NOMO-1 (cell line): Measurements from ENCODE around the gene BARHL1.
"Not testable (repeated sequence)": the region's sequence is repeated elsewhere in the genome, so short reads cannot be mapped to it uniquely, and the experiment has no call there.

ENCODE experiments used
- DNase-seq, 2 experiments: peaks; one replicate each; lab custom pipeline; 2025; ENCODE audit not compliant: unreplicated experiment in 2 of 2; lab: John Stamatoyannopoulos, UW

The BARHL1 gene

DNA sequence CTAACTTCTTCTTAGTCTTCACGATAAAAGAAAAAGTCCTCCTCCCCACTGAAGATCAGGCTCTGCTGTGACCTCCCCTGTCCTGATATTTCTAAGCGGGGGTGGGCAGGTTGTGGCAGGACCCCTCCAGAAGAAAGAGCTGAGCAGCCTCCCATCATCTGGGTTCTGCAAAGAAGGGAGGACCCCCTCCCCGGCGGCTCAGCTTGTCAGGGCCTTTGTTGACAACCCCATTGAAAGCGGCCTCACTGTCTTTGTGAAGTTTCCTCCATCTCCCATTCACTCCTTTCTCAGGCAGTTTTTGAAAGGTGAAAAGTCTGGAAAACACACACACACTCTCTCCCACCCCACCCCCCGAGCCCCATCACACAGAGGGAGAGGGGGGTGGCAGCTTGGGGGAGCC, 26.2 kb upstream of the BARHL1 start:
- no peak for DNase-seq

DNA sequence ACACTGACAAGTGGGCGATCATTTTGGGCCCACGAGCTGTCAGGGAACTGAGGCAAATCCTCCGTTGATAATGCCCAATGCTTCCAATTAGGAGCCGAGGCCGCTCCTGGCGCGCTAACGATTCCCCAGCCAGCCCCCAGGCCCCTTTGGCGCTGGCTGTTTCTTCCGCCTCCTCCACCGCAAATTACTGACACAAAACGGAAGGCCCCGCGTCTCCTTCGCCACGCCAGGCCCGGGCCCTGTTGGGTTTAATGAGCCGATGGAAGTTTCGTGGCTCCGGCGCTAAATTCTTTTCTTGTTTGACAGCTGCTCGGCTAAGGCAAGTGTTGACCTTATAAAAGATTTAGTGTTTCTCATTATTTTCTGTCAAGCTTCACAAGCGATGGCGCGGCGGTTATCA, 25.7 kb upstream of the BARHL1 start:
- DNase-seq: no peak

GRCh38 chr9:132557159-132557558, 25.2 kb upstream of the BARHL1 start:
- DNase-seq: no peak

- DNase-seq: no peak
Observed at GRCh38 chr9:132559711-132560110, 22.7 kb upstream of the BARHL1 start.

GRCh38 chr9:132560616-132561202, 21.7 kb upstream of the BARHL1 start:
- no peak for DNase-seq

- no peak for DNase-seq
Observed at GRCh38 chr9:132562306-132562573, 20.2 kb upstream of the BARHL1 start.

DNA sequence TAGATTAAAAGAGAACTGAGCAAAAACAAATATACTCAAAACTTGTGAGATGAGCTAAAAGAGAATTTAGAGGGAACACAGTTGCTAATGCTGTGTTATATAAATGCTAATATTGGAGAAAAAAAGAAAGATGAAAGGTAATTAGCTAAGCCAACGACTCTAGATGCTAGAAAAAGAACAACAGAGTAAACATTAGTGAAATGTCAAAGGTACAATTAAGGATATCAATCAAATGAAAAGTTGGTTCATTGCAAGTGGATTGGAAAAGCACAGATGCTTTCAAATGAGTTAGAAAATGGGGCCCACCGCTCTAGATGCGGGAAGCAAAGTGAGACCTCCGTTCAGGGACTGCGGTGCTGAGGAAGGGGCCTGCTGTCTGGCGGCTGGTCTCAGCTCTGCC, 17.9 kb upstream of the BARHL1 start:
- DNase-seq: no peak

DNA sequence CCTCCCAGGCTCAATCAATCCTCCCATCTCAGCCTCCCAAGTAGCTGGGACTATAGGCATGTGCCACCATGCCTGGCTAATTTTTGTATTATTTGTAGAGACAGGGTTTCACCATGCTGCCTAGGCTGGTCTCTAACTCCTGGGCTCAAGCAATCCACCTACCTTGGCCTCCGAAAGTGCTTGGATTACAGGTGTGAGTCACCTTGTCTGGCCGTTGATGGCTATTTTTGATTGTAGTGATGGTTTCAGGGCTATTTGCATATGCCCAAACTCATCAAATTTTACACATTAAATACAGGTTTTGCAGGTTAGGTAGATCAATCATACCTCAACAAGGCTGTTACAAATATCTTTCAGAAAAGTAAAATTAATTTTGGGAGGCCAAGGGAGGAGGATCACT, 13.6 kb upstream of the BARHL1 start:
- DNase-seq: not testable (repeated sequence)

DNA sequence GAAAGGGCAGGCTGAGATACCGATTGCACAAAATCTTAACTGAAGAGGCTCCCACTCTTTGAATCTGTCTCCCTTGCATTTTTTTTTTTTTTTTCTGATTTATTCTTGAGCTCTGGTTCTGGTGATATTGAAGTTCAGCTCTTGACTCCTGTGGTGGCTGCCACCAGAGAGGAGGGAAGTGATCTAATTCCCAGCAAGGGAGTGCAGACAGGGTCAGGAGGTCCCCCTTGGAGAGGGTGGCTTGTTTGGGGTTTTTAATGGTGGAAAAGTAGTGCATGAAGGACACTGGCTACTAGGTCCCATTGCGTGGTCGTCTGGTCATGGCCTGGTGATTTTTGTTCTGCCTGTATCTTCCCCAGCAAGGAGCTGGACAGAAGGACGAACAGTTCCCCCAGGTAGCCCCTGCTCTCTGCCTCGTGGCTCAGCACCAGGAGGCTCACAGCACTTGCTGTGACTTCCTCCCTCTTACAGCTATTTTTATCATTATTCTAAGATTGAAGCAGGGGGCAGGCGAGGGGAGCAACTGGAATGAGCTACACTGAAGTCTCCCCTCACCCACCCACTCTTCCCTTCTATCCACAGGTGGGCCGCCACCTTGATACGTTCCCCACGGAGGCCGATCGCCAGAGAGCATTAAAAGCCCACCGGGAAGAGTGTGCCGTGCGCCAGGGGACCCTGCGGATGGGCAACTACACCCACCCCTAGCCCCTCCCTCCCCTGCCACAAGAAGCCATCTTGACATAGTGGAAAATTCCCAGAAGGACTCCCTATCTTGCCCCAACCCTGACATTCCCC, 10.4 kb upstream of the BARHL1 start:
- DNase-seq: no peak

- DNase-seq: no peak
Observed at GRCh38 chr9:132572921-132573320, 9.5 kb upstream of the BARHL1 start.

- DNase-seq: peak in 1 of 2 experiments; percentile 12
Observed at GRCh38 chr9:132575005-132575609, 7.3 kb upstream of the BARHL1 start.

DNA sequence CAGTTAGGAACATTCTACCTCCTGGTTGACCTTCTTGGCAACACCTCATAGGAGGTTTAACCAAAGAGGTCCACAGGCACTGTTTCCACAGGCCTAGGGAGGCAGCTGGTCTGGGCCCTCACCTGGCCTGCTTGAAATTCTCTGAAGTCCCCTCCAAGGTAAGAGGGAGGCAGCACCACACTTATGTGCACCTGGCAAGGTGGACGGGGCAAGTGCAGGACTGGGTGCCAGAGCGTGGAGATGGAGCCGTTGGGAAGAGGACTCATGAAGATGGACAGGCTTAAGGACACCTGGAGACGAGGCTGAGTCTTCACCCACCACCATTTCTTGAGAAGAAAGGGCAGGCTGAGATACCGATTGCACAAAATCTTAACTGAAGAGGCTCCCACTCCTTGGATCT, 6.6 kb upstream of the BARHL1 start:
- DNase-seq: no peak

- DNase-seq: no peak
Observed at GRCh38 chr9:132577119-132577518, 5.3 kb upstream of the BARHL1 start.

- no peak for DNase-seq
Observed at GRCh38 chr9:132578367-132578932, 4.0 kb upstream of the BARHL1 start.

- no peak for DNase-seq
Observed at GRCh38 chr9:132579427-132579798, 3.0 kb upstream of the BARHL1 start.

DNA sequence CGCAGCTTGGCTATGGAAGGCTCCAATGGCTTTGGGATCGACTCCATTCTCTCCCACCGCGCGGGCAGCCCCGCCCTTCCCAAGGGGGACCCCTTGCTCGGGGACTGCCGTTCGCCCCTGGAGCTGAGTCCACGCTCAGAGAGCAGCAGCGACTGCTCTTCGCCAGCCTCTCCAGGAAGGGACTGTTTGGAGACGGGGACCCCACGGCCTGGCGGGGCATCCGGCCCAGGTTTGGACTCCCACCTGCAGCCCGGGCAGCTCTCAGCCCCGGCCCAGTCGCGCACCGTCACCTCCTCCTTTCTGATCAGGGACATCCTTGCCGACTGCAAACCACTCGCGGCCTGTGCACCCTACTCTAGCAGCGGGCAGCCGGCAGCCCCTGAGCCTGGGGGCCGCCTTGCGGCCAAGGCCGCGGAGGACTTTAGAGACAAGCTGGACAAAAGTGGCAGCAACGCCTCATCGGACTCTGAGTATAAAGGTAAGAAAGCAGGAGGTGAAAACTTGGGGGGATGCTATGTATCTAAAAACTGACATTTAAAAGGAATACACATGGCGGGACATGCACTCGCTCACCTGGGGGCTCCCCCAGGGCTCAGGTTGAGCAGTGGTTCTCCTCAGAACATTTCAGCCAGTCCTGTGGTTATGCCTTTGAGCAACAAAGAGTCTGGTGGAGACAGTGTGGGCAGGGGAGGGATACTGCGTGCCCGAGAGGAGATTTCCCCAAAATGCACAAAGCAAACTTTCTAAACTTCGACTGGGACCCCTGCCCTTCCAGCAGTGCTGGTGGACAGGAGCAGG, 579 bp downstream of the BARHL1 start:
- DNase-seq: no peak

- DNase-seq: no peak
Observed at GRCh38 chr9:132583584-132584304, 1.3 kb downstream of the BARHL1 start.

DNA sequence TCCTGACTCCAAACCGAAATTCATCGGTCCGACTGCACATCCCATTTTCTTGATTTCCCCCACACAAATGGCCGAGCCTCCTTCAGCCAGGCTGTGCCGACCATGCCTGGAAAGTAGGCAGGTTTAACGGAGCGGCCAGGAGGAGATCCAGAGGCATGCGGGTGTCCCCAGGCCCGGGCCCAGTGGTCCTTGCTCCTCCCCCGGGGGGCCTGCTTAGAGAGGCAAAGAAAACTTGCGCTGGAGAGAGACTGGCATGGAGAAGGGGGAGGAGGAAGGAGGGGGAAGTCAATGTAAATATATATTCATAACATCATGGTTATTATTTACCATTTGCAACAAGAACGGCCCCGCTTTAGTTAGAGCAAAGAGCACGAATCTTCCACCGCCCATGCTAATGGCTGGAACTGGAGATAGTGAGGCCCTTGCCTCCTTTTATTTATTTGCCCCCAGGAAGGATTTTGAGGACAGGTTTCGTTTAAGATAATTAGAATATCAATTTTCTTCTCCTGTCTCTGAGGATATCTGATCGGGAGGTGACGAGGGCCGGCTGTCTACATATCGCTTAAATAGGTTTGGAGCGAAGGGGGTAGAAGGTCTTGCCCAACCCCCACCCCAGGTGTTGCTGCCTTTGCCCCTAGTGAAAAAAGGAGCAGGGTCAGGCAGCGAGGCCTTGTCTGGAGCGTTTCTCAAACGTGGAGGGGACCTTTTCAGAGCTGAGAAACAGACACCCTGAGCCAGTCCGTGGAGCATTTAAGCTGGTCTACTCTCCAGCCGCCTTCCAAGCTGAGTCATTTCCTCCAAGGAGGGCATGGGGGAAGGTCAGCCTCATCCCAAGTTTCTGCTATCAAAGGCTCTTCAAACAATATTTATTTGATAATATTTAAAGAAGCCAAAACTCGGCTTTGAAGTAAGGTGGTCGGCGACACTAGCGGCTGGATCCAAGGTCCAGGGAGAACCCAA, 2.5 kb downstream of the BARHL1 start:
- DNase-seq: no peak

DNA sequence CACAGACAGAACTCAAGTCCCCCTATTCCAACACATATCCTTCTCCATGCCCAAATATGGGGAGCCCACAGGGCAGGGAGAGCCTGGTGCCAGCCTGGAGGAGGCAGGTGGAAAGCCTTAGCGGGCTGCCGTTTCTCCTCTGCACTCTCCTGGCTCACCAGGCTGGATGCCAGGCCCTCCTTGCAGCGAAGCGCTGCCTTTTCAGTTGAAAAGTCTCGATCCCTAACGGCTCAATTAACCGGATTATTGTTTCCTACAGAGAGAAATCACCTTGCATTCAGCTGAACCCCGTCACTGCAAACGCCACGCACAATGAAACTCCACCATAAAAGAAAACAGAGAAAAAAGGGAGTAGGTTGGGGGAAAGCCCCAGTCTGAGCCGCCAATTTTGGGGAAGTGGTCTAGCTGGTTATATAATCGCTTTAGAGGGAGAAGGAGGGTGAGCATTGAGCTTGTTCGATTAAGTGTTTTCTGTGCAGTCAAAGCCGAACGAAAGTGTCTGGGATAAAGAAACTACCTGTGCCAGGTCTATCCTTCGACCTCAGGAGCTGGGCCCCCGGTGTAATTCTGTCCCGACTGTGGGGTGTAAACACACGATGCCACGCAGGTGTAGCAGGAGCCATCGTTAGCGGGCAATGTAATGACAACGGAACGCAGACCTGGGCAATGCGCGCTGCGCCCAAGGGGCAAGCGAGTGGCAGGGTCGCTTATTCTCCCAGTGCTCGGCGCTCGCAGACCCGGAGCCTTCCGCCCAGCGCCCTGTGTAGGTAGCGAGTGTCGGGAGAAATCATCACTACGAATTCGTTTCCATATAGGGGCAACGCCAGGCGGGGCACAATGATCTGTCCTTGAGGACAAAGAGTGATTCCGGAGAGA, 3.8 kb downstream of the BARHL1 start:
- no peak for DNase-seq
